ENCODE measurements around the gene ANXA3.

DNA sequence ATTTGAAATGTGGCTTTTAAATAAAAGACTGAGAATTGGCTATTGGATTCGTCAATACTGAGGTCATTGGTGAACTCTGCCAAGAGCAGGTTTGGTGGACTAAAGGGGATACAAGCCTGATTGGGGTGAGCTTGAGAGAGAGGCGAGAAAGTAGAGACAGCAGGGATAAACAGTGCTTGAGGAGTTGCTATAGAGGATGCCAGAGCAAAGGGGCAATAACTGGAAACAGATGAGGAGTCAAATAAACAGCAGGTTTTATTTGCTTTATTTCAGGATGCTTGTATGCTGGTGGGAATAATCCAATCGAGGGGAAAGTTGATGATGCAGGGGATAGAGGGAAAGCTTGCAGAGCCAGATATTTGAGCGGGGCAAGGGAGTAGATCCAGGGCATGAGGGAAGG is 24.0 kb upstream of the ANXA3 start:
- no peak for TF ChIP-seq CTCF (IDR thresholded peaks at IDR 0.05)
- no peak for TF ChIP-seq POLR2A (IDR thresholded peaks at IDR 0.05)
